HCT116 (cell line): Measurements from ENCODE around the gene APOA1. TPM values are rescaled to one million over a fixed set of nuclear protein-coding genes. Genes with fewer than 3 reads are reported as not detected.

Source experiments
- ATAC-seq: fragments of 200-7000 bp; cut with Tn5 transposase; 2 replicates; pipeline ENCODE4 v1.9.1; 2020; ENCODE audit warnings: mild to moderate bottlenecking, moderate library complexity
- BruUV-seq: library from RNA; stranded (reverse); fragments of 400-500 nt; replicated peaks from 2 replicates; lab custom pipeline; 2021; lab: Mats Ljungman, UMichigan
- CTCF ChIA-PET: fragments of 300-600 bp; sonication (Branson Sonifier 250); formaldehyde crosslinking; loops from one replicate; lab custom pipeline; 2021; ENCODE audit warnings: antibody characterized with exemption; lab: Charles Lee
- POLR2A ChIA-PET: fragments of 300-600, 350-600 bp; sonication (Branson Sonifier 250); formaldehyde crosslinking; loops from one replicate; lab custom pipeline; 2021; ENCODE audit warnings: antibody characterized with exemption; lab: Charles Lee
- RAD21 ChIA-PET, 2 experiments: fragments of 300-600 bp; sonication (Branson Sonifier 250); formaldehyde crosslinking; loops; one replicate each; lab custom pipeline; 2023; ENCODE audit warnings: low total read pairs in 2 of 2; ENCODE audit not compliant: uncharacterized antibody in 2 of 2, unreplicated experiment in 2 of 2, low non-redundant PET in 1 of 2; lab: Charles Lee
- DNase-seq: peaks from one replicate; pipeline ENCODE4 v3.0.0-alpha.2; 2010; ENCODE audit warnings: low read depth, low spot score
- H2AFZ ChIP-seq: fragments of 200-600 bp; shearing (Covaris generic), sonication (generic); 2 replicates; pipeline ENCODE4 v1.6.1; 2017; ENCODE audit warnings: low read depth, mixed run types, mixed read lengths, antibody characterized with exemption, low read length; ENCODE audit not compliant: poor library complexity, severe bottlenecking
- H3K27ac ChIP-seq: 2 replicates; pipeline ENCODE4 v1.5.1; 2012; ENCODE audit warnings: low read depth, low read length
- H3K27me3 ChIP-seq: fragments of 200-600 bp; sonication (generic); 2 replicates; pipeline ENCODE4 v1.6.1; 2016; ENCODE audit warnings: mixed run types, low read length, mixed read lengths; ENCODE audit not compliant: insufficient read depth
- H3K36me3 ChIP-seq, 2 experiments: fragments of 200-500 bp in 1 of 2; fragments of 200-600 bp in 1 of 2; sonication (Bioruptor generic) in 1 of 2; sonication (generic) in 1 of 2; 2 replicates each; pipeline versions ENCODE4 v1.5.1 to v1.6.1; 2014 to 2016; ENCODE audit warnings: low read length in 2 of 2, inconsistent platforms in 1 of 2, mixed read lengths in 1 of 2, mixed run types in 1 of 2; ENCODE audit not compliant: insufficient read depth in 2 of 2, control insufficient read depth in 1 of 2
- H3K4me1 ChIP-seq, 2 experiments: fragments of 200-600 bp in 1 of 2; sonication (generic) in 1 of 2; 2 replicates each; pipeline versions ENCODE4 v1.5.1 to v1.6.1; 2012 to 2017; ENCODE audit warnings: low read length in 2 of 2, inconsistent platforms in 1 of 2, mild to moderate bottlenecking in 1 of 2, mixed read lengths in 1 of 2, mixed run types in 1 of 2, moderate library complexity in 1 of 2; ENCODE audit not compliant: insufficient read depth in 2 of 2, control insufficient read depth in 1 of 2
- H3K4me2 ChIP-seq: fragments of 200-600 bp; sonication (generic); 2 replicates; pipeline ENCODE4 v1.6.1; 2017; ENCODE audit warnings: mixed run types, low read length, mixed read lengths
- H3K4me3 ChIP-seq, 2 experiments: fragments of 200-600 bp in 1 of 2; sonication (generic) in 1 of 2; replicated peaks in 1 of 2; 2 replicates each; pipeline ENCODE4 v1.5.1; 2011 to 2016; ENCODE audit warnings: low read length in 2 of 2, control low read depth in 1 of 2, low read depth in 1 of 2, mild to moderate bottlenecking in 1 of 2, mixed read lengths in 1 of 2, mixed run types in 1 of 2
- H3K79me2 ChIP-seq: fragments of 200-600 bp; sonication (generic); 2 replicates; pipeline ENCODE4 v1.6.1; 2017; ENCODE audit warnings: mild to moderate bottlenecking, mixed run types, low read length, moderate library complexity, mixed read lengths; ENCODE audit not compliant: insufficient read depth
- H3K9ac ChIP-seq: fragments of 200-600 bp; sonication (generic); 2 replicates; pipeline ENCODE4 v1.6.1; 2016; ENCODE audit warnings: low read length, mixed read lengths
- H3K9me2 ChIP-seq: fragments of 200-600 bp; sonication (generic), shearing (Covaris generic); 2 replicates; pipeline ENCODE4 v1.6.1; 2017; ENCODE audit warnings: mixed run types, mild to moderate bottlenecking, moderate library complexity; ENCODE audit not compliant: insufficient read depth
- H3K9me3 ChIP-seq, 2 experiments: fragments of 200-500 bp in 1 of 2; fragments of 200-600 bp in 1 of 2; sonication (Bioruptor generic) in 1 of 2; sonication (generic) in 1 of 2; 2 replicates each; pipeline ENCODE4 v1.6.1; 2014 to 2017; ENCODE audit warnings: low read length in 2 of 2, mixed read lengths in 2 of 2, inconsistent platforms in 1 of 2, low read depth in 1 of 2, mild to moderate bottlenecking in 1 of 2, mixed run types in 1 of 2, moderate library complexity in 1 of 2; ENCODE audit not compliant: control insufficient read depth in 1 of 2, insufficient read depth in 1 of 2
- H4K20me1 ChIP-seq: fragments of 200-600 bp; sonication (generic), shearing (Covaris generic); 2 replicates; pipeline ENCODE4 v1.6.1; 2017; ENCODE audit warnings: mixed run types, mild to moderate bottlenecking, moderate library complexity; ENCODE audit not compliant: insufficient read depth
- ATF3 ChIP-seq: IDR thresholded peaks from 2 replicates; pipeline ENCODE4 v1.6.1; 2012
- EZH2 ChIP-seq: fragments of 200-600 bp; sonication (generic); IDR thresholded peaks from 2 replicates; pipeline ENCODE4 v1.6.1; 2017; ENCODE audit warnings: antibody characterized with exemption, mixed run types
- POLR2AphosphoS5 ChIP-seq: IDR thresholded peaks from 2 replicates; pipeline ENCODE4 v1.6.1; 2011; ENCODE audit warnings: mild to moderate bottlenecking, low read depth, low read length, moderate library complexity
- REST ChIP-seq: IDR thresholded peaks from 2 replicates; pipeline ENCODE4 v1.6.1; 2012; ENCODE audit warnings: low read depth
- SIN3A ChIP-seq: IDR thresholded peaks from 2 replicates; pipeline ENCODE4 v1.6.1; 2012; ENCODE audit warnings: low read depth
- SRF ChIP-seq: IDR thresholded peaks from 2 replicates; pipeline ENCODE4 v1.6.1; 2012; ENCODE audit warnings: low read depth
- TCF7L2 ChIP-seq: IDR thresholded peaks from 2 replicates; pipeline ENCODE4 v1.7.0; 2011; ENCODE audit warnings: borderline replicate concordance, inconsistent platforms; ENCODE audit not compliant: insufficient read depth, insufficient read length; ENCODE audit errors: extremely low read depth
- ZNF274 ChIP-seq: fragments of 200-500 bp; sonication (Bioruptor generic); IDR thresholded peaks from 2 replicates; pipeline ENCODE4 v1.6.1; 2014; ENCODE audit warnings: mild to moderate bottlenecking, low read depth, low read length, inconsistent platforms
- intact Hi-C: fragments of 100-400 bp; cut with micrococcal nuclease; formaldehyde crosslinking; loops from 2 replicates; pipeline ENCODE4 v1.10.0; 2022
- total RNA-seq: library from RNA; stranded (reverse); gene quantifications from one replicate; pipeline ENCODE4 v1.2.1, GENCODE V29; 2021; ENCODE audit not compliant: unreplicated experiment

The APOA1 gene
- total RNA-seq, 1 experiment from 2014 or later: 2.0 TPM

- no peak overlapping the region for H3K4me3 ChIP-seq
- H3K9me2 ChIP-seq: no peaks in the 10 kb centered on the region
- ATAC-seq (no peak), DNase-seq (no peak)
- intact Hi-C loops: no loop called here
- no peaks in the 10 kb centered on the region for H3K79me2 ChIP-seq
- H3K36me3 ChIP-seq: no peaks in the 10 kb centered on the region
- no peaks in the 10 kb centered on the region for H3K9me3 ChIP-seq
- no peaks in the 10 kb centered on the region for H3K4me1 ChIP-seq
- no peak overlapping the region for H2AFZ ChIP-seq
- no peak overlapping the region for H3K27ac ChIP-seq
- TF ChIP-seq REST: no peak
- TF ChIP-seq ZNF274: no peak
- no peak for TF ChIP-seq TCF7L2
- TF ChIP-seq ATF3: no peak
- TF ChIP-seq SRF: no peak
- TF ChIP-seq POLR2AphosphoS5: no peak
- no peak for TF ChIP-seq EZH2
- TF ChIP-seq SIN3A: no peak
- no TSS peak for BruUV-seq
- ChIA-PET POLR2A (no interaction called here), RAD21 (no interaction called here), CTCF (no interaction called here)
- H3K27me3 ChIP-seq: no peaks in the 10 kb centered on the region
- no peaks in the 10 kb centered on the region for H4K20me1 ChIP-seq
- H3K9ac ChIP-seq: no peak overlapping the region
- no peak overlapping the region for H3K4me2 ChIP-seq
Measured at GRCh38 chr11:116811194-116811593, 26.2 kb downstream of the APOA1 start.
